Ovary (tissue), 3 donors: Measurements from ENCODE around the gene TFF1.

Experiments
- EP300 ChIP-seq: sonication (generic); formaldehyde crosslinking; IDR thresholded peaks from one replicate; pipeline ENCODE4 v1.6.1; 2017; ENCODE audit warnings: antibody characterized with exemption
- TF ChIP-seq, protein P1 (sequence below), 3 donors: fragments of 450-650 bp in 2 of 3; fragments of 200-600 bp in 1 of 3; IDR thresholded peaks; one replicate each; pipeline versions ENCODE4 v1.5.1 to v1.8.0; 2016 to 2022; ENCODE audit warnings: antibody characterized with exemption in 3 of 3, mild to moderate bottlenecking in 1 of 3
- donor health status: DM: no; HTN: no; CAD: no.

DNA sequence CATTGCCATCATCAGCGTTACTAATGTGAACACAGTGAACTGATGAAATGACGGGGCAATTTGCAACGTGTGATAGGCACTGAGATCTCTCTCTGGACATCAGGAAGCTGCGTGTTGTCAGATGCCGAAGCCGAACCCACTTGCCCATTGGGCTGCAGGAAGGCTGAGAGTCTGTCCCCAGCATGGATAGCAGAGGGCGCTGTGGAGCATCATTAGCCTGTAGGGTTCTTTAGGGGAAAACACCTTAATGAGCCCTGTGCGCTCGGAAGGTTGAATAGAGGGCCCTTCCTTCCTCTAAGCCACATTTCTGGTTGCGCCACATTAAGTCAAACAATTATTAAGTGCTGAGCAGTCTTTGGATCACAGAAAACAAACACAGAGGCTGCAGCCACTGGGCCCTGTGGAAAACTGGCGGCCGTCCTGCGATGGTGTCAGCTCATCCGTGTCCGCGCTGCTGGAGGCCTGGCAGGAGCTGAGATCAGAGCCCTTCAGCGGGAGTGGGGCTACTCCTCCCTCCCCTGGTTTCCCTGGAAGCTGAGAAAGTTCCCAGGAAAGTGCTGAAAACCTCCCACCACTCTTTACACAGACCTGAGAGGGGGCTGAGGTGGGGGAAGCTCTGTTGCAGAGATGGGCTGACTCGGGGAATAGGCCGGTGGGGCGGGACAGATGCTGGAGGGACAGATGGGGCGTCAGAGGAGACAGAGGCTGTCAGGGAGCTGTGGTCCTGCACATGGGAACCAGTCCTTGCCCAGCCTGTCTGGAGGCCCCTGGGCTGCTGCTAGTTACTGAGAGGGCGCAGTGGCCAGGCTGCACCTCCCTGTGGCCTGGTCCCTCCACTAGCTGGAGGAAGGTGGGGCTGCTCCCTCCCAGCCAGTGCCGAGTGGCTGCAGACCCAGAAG, 28.3 kb downstream of the TFF1 start:
- TF ChIP-seq, protein P1, sequence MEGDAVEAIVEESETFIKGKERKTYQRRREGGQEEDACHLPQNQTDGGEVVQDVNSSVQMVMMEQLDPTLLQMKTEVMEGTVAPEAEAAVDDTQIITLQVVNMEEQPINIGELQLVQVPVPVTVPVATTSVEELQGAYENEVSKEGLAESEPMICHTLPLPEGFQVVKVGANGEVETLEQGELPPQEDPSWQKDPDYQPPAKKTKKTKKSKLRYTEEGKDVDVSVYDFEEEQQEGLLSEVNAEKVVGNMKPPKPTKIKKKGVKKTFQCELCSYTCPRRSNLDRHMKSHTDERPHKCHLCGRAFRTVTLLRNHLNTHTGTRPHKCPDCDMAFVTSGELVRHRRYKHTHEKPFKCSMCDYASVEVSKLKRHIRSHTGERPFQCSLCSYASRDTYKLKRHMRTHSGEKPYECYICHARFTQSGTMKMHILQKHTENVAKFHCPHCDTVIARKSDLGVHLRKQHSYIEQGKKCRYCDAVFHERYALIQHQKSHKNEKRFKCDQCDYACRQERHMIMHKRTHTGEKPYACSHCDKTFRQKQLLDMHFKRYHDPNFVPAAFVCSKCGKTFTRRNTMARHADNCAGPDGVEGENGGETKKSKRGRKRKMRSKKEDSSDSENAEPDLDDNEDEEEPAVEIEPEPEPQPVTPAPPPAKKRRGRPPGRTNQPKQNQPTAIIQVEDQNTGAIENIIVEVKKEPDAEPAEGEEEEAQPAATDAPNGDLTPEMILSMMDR (IDR thresholded peaks at IDR 0.05), result no peak
- no peak for TF ChIP-seq EP300
